SK-N-SH (cell line): ENCODE data around the gene ZBTB12.

ENCODE experiments used
- CHD2 ChIP-seq: fragments of 150-350 bp; IDR thresholded peaks from 2 replicates; pipeline ENCODE4 v1.6.1; 2018; ENCODE audit warnings: low read length; ENCODE audit not compliant: partially characterized antibody
- CTCF ChIP-seq: fragments of 200-600 bp; sonication (generic); IDR thresholded peaks from 2 replicates; pipeline ENCODE4 v1.6.1; 2017; ENCODE audit warnings: antibody characterized with exemption, mild to moderate bottlenecking, moderate library complexity
- EZH2phosphoT487 ChIP-seq: fragments of 200-600 bp; sonication (generic); IDR thresholded peaks from 2 replicates; pipeline ENCODE4 v1.6.1; 2017; ENCODE audit warnings: low read depth, mixed run types, mild to moderate bottlenecking, antibody characterized with exemption, moderate library complexity, borderline replicate concordance
- JUND ChIP-seq: IDR thresholded peaks from 2 replicates; pipeline ENCODE4 v1.4.0; 2012
- MAX ChIP-seq: IDR thresholded peaks from 2 replicates; pipeline ENCODE4 v1.4.0; 2012; ENCODE audit warnings: low read depth
- MXI1 ChIP-seq: IDR thresholded peaks from 2 replicates; pipeline ENCODE4 v1.6.1; 2012; ENCODE audit warnings: mild to moderate bottlenecking, low read depth, low read length, improper control_type of control experiment
- POLR2AphosphoS5 ChIP-seq: IDR thresholded peaks from 2 replicates; pipeline ENCODE4 v1.6.1; 2012; ENCODE audit warnings: low read depth, low read length
- REST ChIP-seq: IDR thresholded peaks from 2 replicates; pipeline ENCODE4 v1.6.1; 2012; ENCODE audit warnings: mild to moderate bottlenecking, low read depth, low read length, moderate library complexity
- RXRA ChIP-seq: IDR thresholded peaks from 2 replicates; pipeline ENCODE4 v1.4.0; 2012; ENCODE audit warnings: low read depth, mild to moderate bottlenecking, borderline replicate concordance
- TAF1 ChIP-seq: IDR thresholded peaks from 2 replicates; pipeline ENCODE4 v1.6.1; 2012; ENCODE audit warnings: low read depth, mild to moderate bottlenecking, low read length, moderate library complexity, borderline replicate concordance
- ZBTB33 ChIP-seq: IDR thresholded peaks from 2 replicates; pipeline ENCODE4 v1.4.0; 2012; ENCODE audit warnings: low read depth, borderline replicate concordance

DNA sequence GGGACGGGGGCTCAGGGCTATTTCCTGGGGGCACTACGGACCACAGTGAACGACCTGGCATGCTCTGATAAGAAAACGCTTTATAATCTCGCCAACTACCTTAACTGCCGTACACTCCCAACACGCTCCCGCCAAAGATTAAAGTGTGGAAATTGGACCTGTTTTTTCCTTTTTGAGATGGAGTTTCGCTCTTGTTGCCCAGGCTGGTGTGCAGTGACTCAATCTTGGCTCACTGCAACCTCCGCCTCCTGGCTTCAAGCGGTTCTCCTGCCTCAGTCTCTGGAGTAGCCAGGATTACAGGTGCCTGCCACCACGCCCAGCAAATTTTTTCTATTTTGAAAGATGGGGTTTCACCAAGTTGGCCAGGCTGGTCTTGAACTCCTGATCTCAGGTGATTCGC, 22.7 kb downstream of the ZBTB12 start:
- no peak for TF ChIP-seq MXI1
- no peak for TF ChIP-seq CTCF
- TF ChIP-seq CHD2: no peak
- no peak for TF ChIP-seq POLR2AphosphoS5
- TF ChIP-seq MAX: no peak
- no peak for TF ChIP-seq RXRA
- no peak for TF ChIP-seq EZH2phosphoT487
- no peak for TF ChIP-seq TAF1
- TF ChIP-seq JUND: no peak
- TF ChIP-seq REST: no peak
- no peak for TF ChIP-seq ZBTB33
